Measurements from ENCODE around the gene CHSY3.

CHSY3 gene

DNA sequence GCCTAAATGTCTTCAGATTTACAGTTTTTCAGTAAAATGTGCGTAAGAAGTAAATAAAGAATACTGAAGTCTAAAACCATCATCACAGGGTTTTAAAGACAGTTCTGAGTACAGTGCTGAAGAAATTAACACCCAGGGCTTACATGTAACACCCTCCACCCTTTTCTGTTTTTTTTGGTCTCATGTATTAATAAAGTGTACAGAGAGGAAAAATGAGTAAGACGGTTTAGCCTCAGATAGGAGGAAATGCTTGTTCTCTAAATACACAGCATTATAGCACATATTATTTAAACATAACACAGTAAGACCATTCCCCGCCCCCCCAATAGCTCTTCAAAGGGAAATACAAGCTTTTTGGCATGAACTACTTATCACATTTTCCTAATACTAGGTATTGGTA lies 119.3 kb downstream of the CHSY3 start:
- no peak for DNase-seq (ENCODE audit: low read depth in 2 of 2, low spot score in 1 of 2)

DNA sequence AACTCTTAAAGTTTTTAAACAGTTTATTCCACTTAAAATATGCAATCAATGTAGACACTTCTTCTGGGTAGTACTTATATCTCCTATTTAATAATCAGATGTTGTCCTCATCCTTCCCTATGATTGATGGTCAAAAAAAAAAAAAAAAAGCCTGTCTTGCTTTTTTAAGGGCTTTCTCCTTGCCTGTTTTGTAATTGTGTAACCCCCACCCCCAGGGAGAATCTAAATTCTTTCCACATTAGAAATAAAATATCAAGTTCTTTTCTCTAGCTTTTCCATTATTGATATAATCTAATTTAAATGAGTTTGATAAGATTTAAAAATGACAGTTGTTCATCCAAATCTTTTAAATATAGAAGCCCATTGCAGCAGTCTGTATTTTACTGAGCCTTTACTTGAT lies 119.7 kb downstream of the CHSY3 start:
- no peak for DNase-seq (ENCODE audit: low read depth in 2 of 2, low spot score in 1 of 2)

- no peak for DNase-seq (ENCODE audit: low read depth in 2 of 2, low spot score in 1 of 2)
Measured at GRCh38 chr5:130025511-130025910, 121.2 kb downstream of the CHSY3 start.

DNA sequence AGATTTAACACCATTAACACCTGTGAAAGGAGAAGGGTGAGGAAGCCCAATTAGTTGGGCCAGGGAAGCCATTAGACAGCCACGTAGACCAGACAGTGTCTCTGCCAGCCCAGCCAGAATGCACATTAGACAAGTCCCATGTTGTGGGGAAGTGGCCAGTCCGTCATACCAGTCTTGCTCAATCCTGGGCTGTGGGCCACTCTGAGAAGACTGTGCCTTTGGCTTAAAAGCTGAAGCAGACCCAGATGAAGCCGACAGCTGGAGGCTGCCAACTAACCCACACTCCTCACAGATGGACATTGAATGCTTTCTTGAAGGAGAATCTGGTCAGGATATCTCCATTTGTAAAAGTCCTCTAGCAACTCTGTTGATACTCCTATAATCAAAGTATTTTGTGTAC lies 128.5 kb downstream of the CHSY3 start:
- no peak for DNase-seq (ENCODE audit: low read depth in 2 of 2, low spot score in 1 of 2)

DNA sequence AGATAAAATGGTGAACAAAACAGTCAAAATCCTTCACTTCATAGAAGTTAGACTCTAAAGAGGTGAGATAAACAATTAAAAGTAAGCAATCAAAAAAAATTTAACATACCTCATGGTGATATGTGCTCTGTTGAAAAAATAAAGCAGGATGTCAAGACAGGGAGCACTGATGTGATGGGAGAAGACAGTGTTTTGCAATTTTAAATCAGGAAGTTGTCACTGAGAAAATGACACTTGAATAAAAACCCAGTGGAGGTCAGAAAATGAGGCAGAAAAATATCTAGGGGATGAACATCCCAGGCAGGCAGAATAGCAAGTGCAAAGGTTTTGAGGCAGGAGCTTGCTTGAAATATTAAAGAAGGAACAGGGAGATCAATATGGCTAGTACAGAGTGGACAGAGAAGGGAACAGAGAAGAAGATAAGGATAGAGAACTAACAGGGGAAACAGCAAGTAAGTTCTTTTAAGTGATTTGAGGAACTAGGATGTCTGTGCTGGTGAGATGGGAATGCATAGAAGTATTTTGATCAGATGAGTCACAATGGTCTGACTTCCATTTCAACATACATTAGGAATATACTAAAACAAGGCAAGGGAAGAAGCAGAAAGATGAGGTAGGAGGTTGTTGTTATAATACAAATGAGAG lies 130.4 kb downstream of the CHSY3 start:
- DNase-seq (ENCODE audit: low read depth in 2 of 2, low spot score in 1 of 2), result no peak

- DNase-seq (ENCODE audit: low read depth in 2 of 2, low spot score in 1 of 2), result no peak
Measured at GRCh38 chr5:130035388-130035787, 131.1 kb downstream of the CHSY3 start.

- DNase-seq (ENCODE audit: low read depth in 2 of 2, low spot score in 1 of 2), result no peak
Measured at GRCh38 chr5:130037905-130038304, 133.6 kb downstream of the CHSY3 start.

DNA sequence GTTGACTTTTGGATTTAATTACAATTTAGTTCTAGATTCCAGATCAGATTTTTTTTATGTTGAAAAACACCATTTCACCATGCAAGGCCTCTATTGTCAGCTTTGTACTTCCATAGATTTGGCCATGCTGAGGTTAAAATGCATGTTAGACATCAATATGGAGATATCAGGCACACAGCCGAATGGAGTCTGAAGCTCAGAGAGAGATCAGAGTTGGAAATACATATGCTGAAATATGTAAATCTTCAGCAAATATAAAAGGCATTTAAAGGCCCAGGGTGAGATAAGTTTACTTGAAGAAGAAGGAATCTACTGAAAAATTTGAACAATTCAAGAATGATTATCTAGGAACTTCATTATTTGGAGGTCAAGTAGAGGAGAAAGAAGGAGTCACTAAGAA lies 139.6 kb downstream of the CHSY3 start:
- DNase-seq (ENCODE audit: low read depth in 2 of 2, low spot score in 1 of 2), result no peak

DNA sequence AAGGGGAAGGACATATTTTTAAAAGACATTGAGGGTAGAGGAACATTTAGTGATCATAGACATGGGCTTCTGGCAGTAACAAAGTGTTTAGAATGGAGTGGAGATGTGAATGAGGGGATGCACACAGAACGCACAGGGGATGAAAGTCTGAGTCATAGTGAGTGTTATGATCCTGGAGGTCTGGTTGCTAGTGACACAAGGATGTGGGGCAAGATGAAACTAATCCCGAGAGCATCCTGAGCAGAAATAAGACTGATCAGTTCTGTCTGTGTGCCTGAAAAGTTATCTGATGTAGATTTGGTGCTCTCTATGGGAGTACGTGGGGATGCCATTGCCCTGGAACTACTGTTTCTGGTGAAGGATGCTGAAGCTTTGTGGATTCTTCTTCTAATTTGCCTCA lies 141.1 kb downstream of the CHSY3 start:
- DNase-seq (ENCODE audit: low read depth in 2 of 2, low spot score in 1 of 2), result no peak

- DNase-seq (ENCODE audit: low read depth in 2 of 2, low spot score in 1 of 2), result no peak
Measured at GRCh38 chr5:130050585-130050984, 146.3 kb downstream of the CHSY3 start.

GRCh38 chr5:130052752-130053151 lies 148.5 kb downstream of the CHSY3 start:
- DNase-seq (ENCODE audit: low read depth in 2 of 2, low spot score in 1 of 2), result no peak

DNA sequence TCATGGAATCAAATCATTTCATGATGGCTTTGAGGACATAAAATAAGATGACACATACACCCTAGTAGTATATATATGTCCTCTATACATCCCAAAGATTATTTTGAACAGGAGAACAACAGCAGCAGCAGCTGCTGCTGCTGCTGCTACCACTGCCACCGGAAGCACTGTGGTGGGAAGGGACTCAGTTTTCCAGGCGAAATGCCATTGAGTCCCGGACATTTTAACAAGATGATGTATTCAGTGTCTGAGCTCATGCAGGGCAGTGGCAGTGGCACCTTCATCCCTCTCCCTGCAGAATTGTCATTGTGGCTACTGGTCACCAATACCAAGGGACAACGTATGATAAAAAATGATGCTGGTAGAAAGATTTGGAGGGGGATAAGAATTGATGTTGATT lies 151.3 kb downstream of the CHSY3 start:
- DNase-seq (ENCODE audit: low read depth in 2 of 2, low spot score in 1 of 2), result no peak

GRCh38 chr5:130061746-130062145 lies 157.5 kb downstream of the CHSY3 start:
- no peak for DNase-seq (ENCODE audit: low read depth in 2 of 2, low spot score in 1 of 2)

DNA sequence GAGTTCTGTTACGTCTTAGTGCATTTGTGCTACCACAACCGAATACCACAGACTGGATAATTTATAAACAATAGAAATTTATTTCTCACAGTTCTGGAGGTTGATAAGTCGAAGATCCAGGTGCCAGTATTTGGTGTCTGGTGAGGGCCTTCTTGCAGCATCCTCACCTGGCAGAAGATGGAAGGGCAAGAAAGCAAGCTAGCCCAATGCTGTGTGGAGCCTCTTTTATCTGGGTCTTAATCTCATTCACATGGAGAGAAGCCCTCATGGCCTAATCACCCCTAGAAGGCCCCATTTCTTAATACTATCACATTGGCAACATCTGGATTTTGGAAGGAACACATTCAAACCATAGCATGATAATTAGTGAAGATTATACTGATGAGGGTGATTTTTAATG lies 159.3 kb downstream of the CHSY3 start:
- no peak for DNase-seq (ENCODE audit: low read depth in 2 of 2, low spot score in 1 of 2)

GRCh38 chr5:130064484-130064883 lies 160.2 kb downstream of the CHSY3 start:
- DNase-seq (ENCODE audit: low read depth in 2 of 2, low spot score in 1 of 2), result no peak

DNA sequence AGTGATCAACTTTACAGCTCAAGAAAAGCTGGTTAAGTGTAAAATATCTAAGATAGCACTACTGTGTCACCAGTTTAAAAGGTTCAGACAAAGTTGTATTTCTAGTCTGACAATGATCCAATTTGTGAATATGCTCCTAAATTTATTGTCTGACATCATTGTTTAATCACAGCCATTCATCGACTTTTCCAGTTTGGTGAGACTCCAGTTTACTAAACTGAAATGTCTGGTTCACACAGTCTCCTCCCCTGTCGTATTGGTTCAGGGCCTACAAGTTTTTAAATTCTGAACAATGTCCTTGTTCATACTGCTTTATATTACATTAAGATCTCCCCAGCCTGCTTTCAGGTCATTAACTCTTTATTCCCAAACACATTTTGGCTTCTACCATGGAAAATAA lies 161.4 kb downstream of the CHSY3 start:
- DNase-seq (ENCODE audit: low read depth in 2 of 2, low spot score in 1 of 2), result no peak

DNA sequence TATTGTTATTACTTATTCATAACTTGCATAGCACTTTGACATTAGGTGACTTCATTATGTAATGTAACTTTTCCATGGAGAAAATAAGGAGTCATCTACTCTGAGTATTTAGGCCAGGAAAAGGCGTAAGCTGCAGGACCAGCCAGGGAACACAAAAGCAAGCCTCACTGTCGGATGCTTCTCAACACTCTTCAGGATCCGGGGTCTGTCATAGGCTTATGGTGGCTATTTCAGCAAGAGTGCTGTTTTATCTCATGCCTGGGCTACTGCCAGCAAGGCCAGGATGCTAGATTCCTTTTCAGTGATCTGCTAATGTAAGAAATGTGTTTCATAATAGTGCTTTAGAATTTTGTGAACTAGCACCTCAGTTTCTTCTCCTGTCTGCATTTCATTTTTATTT lies 162.4 kb downstream of the CHSY3 start:
- no peak for DNase-seq (ENCODE audit: low read depth in 2 of 2, low spot score in 1 of 2)

DNA sequence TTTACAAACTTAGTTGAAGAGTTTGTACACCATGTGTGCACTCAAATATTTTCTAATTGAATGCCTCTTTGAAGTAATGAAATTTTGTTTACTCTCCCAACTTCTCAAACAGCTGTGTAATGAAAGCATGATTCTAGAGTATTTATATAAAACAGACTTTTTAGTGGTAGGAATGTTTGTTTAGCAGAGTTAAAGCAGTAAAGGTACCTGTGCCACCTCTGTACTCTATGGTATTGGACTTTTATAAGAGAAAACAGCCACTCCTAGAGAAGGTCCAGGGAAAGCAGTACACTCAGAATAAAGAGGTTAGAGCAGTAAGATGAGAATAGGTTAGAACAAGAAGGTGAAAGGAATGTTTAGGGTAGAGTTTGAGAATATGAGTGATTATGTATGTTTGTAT lies 163.1 kb downstream of the CHSY3 start:
- DNase-seq (ENCODE audit: low read depth in 2 of 2, low spot score in 1 of 2), result no peak

- no peak for DNase-seq (ENCODE audit: low read depth in 2 of 2, low spot score in 1 of 2)
Measured at GRCh38 chr5:130068101-130068500, 163.8 kb downstream of the CHSY3 start.

DNA sequence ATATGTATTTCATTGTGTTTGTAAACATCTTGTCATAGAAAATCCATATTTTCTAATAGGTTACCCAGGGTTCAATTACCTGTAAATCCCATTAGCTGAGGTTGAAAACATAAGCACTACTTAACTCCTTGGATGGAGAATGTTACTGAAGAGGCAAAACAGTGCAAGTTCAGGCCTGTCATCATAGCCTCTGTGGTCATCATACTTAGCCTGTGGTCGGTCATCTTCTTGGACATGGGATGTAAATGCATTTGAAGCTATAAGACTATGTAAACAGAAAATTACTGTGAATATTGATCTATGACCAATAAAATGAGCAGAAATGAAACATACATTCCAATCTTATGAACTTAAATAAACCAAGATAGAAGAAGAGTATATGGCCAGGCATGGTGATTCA lies 164.7 kb downstream of the CHSY3 start:
- DNase-seq (ENCODE audit: low read depth in 2 of 2, low spot score in 1 of 2), result no peak

- DNase-seq (ENCODE audit: low read depth in 2 of 2, low spot score in 1 of 2), result no peak
Measured at GRCh38 chr5:130074820-130075219, 170.6 kb downstream of the CHSY3 start.

- DNase-seq (ENCODE audit: low read depth in 2 of 2, low spot score in 1 of 2), result no peak
Measured at GRCh38 chr5:130077007-130077406, 172.7 kb downstream of the CHSY3 start.

GRCh38 chr5:130078661-130079060 lies 174.4 kb downstream of the CHSY3 start:
- no peak for DNase-seq (ENCODE audit: low read depth in 2 of 2, low spot score in 1 of 2)

Data from stimulated activated CD8-positive, alpha-beta memory T cell treated with anti-CD3 and anti-CD28 coated beads, Interleukin-4, amount 100 ng/mL, for 1 hour (primary cell).